Adrenal gland (tissue), 12 donors: ENCODE data around the gene MAP3K14. TPM values are rescaled to one million over a fixed set of nuclear protein-coding genes. Genes with fewer than 3 reads are reported as not detected.
"Not testable (repeated sequence)": the region's sequence is repeated elsewhere in the genome, so short reads cannot be mapped to it uniquely, and the experiment has no call there.

Source experiments
- DNase-seq, 7 donors: peaks; one replicate each; pipeline ENCODE4 v3.0.0-alpha.2; 2019 to 2020
- H3K27ac ChIP-seq, 5 donors: fragments of 200-600 bp; sonication (generic) in 4 of 5; 1 replicate in 3 of 5; 2 replicates in 2 of 5; pipeline versions ENCODE4 v1.5.1 to v1.8.0; 2016 to 2020; ENCODE audit warnings: mild to moderate bottlenecking in 1 of 5
- H3K27me3 ChIP-seq: fragments of 200-600 bp; 2 replicates; pipeline ENCODE4 v1.8.0; 2021
- H3K36me3 ChIP-seq, 2 donors: fragments of 200-600 bp; replicated peaks in 1 of 2; 1 replicate in 1 of 2; 2 replicates in 1 of 2; pipeline versions ENCODE4 v1.5.1 to v1.8.0; 2018 to 2022
- H3K4me1 ChIP-seq, 2 donors: fragments of 200-600 bp; replicated peaks in 1 of 2; 1 replicate in 1 of 2; 2 replicates in 1 of 2; pipeline versions ENCODE4 v1.5.1 to v1.8.0; 2018 to 2021
- H3K4me3 ChIP-seq, 4 donors: fragments of 200-600 bp; sonication (generic) in 3 of 4; one replicate each; pipeline ENCODE4 v1.5.1; 2016 to 2018
- H3K9me3 ChIP-seq, 3 donors: fragments of 200-600 bp; sonication (generic) in 1 of 3; replicated peaks in 1 of 3; 1 replicate in 2 of 3; 2 replicates in 1 of 3; pipeline versions ENCODE4 v1.5.1 to v1.8.0; 2016 to 2021
- CTCF ChIP-seq, 6 experiments: fragments of 450-650 bp in 4 of 6; fragments of 200-600 bp in 2 of 6; sonication (generic) in 1 of 6; IDR thresholded peaks; 1 replicate in 5 of 6; 2 replicates in 1 of 6; pipeline versions ENCODE4 v1.5.1 to v1.8.0; 2016 to 2021; ENCODE audit warnings: antibody characterized with exemption in 6 of 6, mild to moderate bottlenecking in 2 of 6, moderate library complexity in 1 of 6
- POLR2A ChIP-seq, 2 donors: fragments of 450-650 bp; IDR thresholded peaks; one replicate each; pipeline ENCODE4 v1.6.1; 2017; ENCODE audit warnings: antibody characterized with exemption in 2 of 2, mild to moderate bottlenecking in 2 of 2, moderate library complexity in 1 of 2
- WGBS, 4 donors: extraction: QIAGEN DNeasy Blood & Tissue Kit in 2 of 4; methylation state at CpG; one replicate each; pipeline versions ENCODE4 v1.1.5 to v1.1.7; 2013 to 2017; 5-methylcytosine and 5-hydroxymethylcytosine counted together
- intact Hi-C, 2 donors: fragments of 100-400 bp; cut with DNase I; formaldehyde crosslinking; loops; one replicate each; pipeline versions ENCODE4 v1.14.1 to v1.15.0; 2022 to 2023
- polyA plus RNA-seq, 3 donors: library from polyadenylated mRNA; stranded (reverse); fragments of 200-250 nt in 2 of 3; fragments of 350-450 nt in 1 of 3; fragmentation: Illumina TruSeq in 1 of 3; extraction: RNeasy Lipid Tissue Mini Kit (QIAGEN cat#74804) in 1 of 3; gene quantifications; one replicate each; pipeline ENCODE4 v1.2.3, GENCODE V29; 2013 to 2014
- total RNA-seq, 9 donors: library from RNA; depleted of rRNA in 4 of 9; stranded (reverse); fragments of >200 nt in 4 of 9; fragments of 120-200 nt in 1 of 9; fragmentation: NEBNext Ultra II Directional in 1 of 9; extraction: Animal tissue kit (Norgen Biotek cat#: 25700) in 1 of 9; gene quantifications; one replicate each; pipeline versions ENCODE4 v1.1.0 to v1.2.4, GENCODE V29; 2013 to 2023
- donor health status: healthy with polysubstance abuse.
- donor health status: Bipolar disorder and iron deficiency.
- donor health status: DM: yes; HTN: yes; CAD: no.
- donor health status: DM: no; HTN: no; CAD: no.
- donor health status: DM: no; HTN: no; CAD: no.
- donor health status: DM: yes; HTN: yes; CAD: no.

MAP3K14 gene
- total and polyA plus RNA-seq, 12 donors: 2.4 to 14.7 (median 7.2) TPM

GRCh38 chr17:45255358-45255757 is 61.5 kb downstream of the MAP3K14 start:
- 85 to 100% (median 97%) methylated on average over 6 to 8 of the region's 8 CpGs for WGBS, 4 donors

GRCh38 chr17:45253879-45254278 is 62.9 kb downstream of the MAP3K14 start:
- no peaks in the 10 kb centered on the region for H3K9me3 ChIP-seq
- no peaks in the 10 kb centered on the region for H3K27me3 ChIP-seq
- intact Hi-C loops: no loop called here
- TF ChIP-seq CTCF (IDR thresholded peaks at IDR 0.05): no peak
- no peak for TF ChIP-seq POLR2A (IDR thresholded peaks at IDR 0.05)
- no peak overlapping the region for H3K27ac ChIP-seq
- DNase-seq: no peak
- no peak overlapping the region for H3K4me3 ChIP-seq
- 80 to 93% (median 85%) methylated on average over 4 of the region's 4 CpGs for WGBS, 4 donors
- H3K36me3 ChIP-seq: no peaks in the 10 kb centered on the region
- H3K4me1 ChIP-seq: no peaks in the 10 kb centered on the region

More at GRCh38 chr17:45255358-45255757, 61.5 kb downstream of the MAP3K14 start:
- DNase-seq: no peak
- no peak overlapping the region for H3K27ac ChIP-seq
- TF ChIP-seq POLR2A (IDR thresholded peaks at IDR 0.05) (no peak), CTCF (IDR thresholded peaks at IDR 0.05) (no peak)
- H3K4me3 ChIP-seq: no peak overlapping the region
- H3K36me3 ChIP-seq: no peaks in the 10 kb centered on the region
- no peaks in the 10 kb centered on the region for H3K9me3 ChIP-seq
- H3K4me1 ChIP-seq: no peaks in the 10 kb centered on the region
- no peaks in the 10 kb centered on the region for H3K27me3 ChIP-seq
- intact Hi-C loops: no loop called here

DNA sequence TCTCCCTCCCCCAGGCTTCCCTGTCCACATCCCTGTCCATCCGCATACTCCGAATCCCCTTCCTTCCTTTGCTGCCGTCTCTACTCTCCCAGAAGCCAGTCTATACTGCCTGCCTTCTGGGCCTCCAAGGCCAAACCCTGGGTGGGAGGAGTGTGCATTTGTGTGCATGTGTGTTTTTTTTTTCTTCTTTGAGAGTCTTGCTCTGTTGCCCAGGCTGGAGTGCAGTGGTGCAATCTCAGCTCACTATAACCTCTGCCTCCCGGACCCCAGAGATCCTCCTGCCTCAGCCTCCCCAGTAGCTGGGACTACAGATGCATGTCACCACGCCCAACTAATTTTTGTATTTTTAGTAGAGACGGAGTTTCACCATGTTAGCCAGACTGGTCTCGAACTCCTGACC is 63.6 kb downstream of the MAP3K14 start:
- DNase-seq, intact Hi-C loops, H3K36me3 ChIP-seq, H3K4me1 ChIP-seq, H3K27me3 ChIP-seq, H3K4me3 ChIP-seq, H3K9me3 ChIP-seq, H3K27ac ChIP-seq: not testable (repeated sequence)
- 86 to 95% (median 93%) methylated on average over 7 of the region's 7 CpGs for WGBS, 4 donors

DNA sequence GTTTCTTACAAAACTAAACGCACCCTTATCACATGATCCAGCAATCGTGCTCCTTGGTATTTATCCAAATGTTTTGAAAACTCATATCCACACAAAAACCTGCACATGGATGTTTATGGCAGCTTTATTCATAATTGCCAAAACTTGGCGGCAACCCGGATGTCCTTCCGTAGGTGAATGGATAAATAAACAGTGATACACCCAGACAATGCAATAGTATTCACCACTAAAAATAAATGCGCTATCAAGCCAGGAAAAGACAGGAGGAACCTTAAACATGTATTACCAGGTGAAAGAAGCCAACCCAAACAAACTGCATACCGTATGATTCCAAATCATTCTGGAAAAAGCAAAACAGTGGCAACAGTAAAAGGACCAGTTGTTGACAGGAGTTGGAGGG is 64.9 kb downstream of the MAP3K14 start:
- Histone ChIP-seq H3K27me3 (no peaks in the 10 kb centered on the region), H3K4me3 (no peak overlapping the region), H3K4me1 (peaks cover 8 to 11% of the 10 kb centered on the region in 2 donors), H3K9me3 (no peaks in the 10 kb centered on the region), H3K27ac (no peak overlapping the region), H3K36me3 (no peaks in the 10 kb centered on the region)
- WGBS, 4 donors: 70 to 80% (median 74%) methylated on average over 7 of the region's 7 CpGs
- intact Hi-C loops: no loop called here
- no peak for TF ChIP-seq CTCF (IDR thresholded peaks at IDR 0.05)
- DNase-seq: no peak

GRCh38 chr17:45248132-45248957 is 68.5 kb downstream of the MAP3K14 start:
- H3K36me3 ChIP-seq: no peaks in the 10 kb centered on the region

More at GRCh38 chr17:45248132-45248957, 68.5 kb downstream of the MAP3K14 start:
- Histone ChIP-seq H3K4me1 (peaks cover 15 to 17% of the 10 kb centered on the region in 2 donors), H3K4me3 (peak overlapping the region in 2 of 4 donors; percentile 33 to 56), H3K27me3 (no peaks in the 10 kb centered on the region), H3K27ac (peak overlapping the region in 3 of 5 donors; percentile 52 to 68 (median 68)), H3K9me3 (no peaks in the 10 kb centered on the region)
- TF ChIP-seq CTCF (IDR thresholded peaks at IDR 0.05) (no peak), POLR2A (IDR thresholded peaks at IDR 0.05) (no peak)
- peak in 3 of 7 donors; percentile 33 to 66 (median 38) for DNase-seq
- 18 to 53% (median 35%) methylated on average over 6 to 39 of the region's 39 CpGs for WGBS, 4 donors
- intact Hi-C loops: no loop called here
